GM12891 (cell line): Measurements from ENCODE around the gene EPS8.
"Not testable (repeated sequence)": the region's sequence is repeated elsewhere in the genome, so short reads cannot be mapped to it uniquely, and the experiment has no call there.

ENCODE experiments used
- DNase-seq: peaks from one replicate; pipeline ENCODE4 v3.0.0; 2011; ENCODE audit warnings: low spot score; ENCODE audit not compliant: insufficient read length
- FAIRE-seq: peaks from 2 replicates; lab custom pipeline; 2011; peaks lifted over from hg19 to GRCh38; lab: Jason Lieb, UNC
- PAX5 ChIP-seq: IDR thresholded peaks from 2 replicates; pipeline ENCODE4 v1.6.1; 2011; ENCODE audit warnings: low read length, moderate library complexity, mild to moderate bottlenecking; ENCODE audit not compliant: insufficient read depth, severe bottlenecking
- POLR2A ChIP-seq: IDR thresholded peaks from 2 replicates; pipeline ENCODE4 v1.6.1; 2011; ENCODE audit warnings: low read depth, low read length, control low read depth
- POLR2AphosphoS5 ChIP-seq: IDR thresholded peaks from 2 replicates; pipeline ENCODE4 v1.6.1; 2011; ENCODE audit warnings: low read depth, low read length, control low read depth
- POU2F2 ChIP-seq: IDR thresholded peaks from 2 replicates; pipeline ENCODE4 v1.6.1; 2011; ENCODE audit warnings: low read depth, mild to moderate bottlenecking, control low read depth, low read length, moderate library complexity
- SPI1 ChIP-seq: IDR thresholded peaks from 2 replicates; pipeline ENCODE4 v1.6.1; 2011; ENCODE audit warnings: low read depth, low read length, control low read depth
- TAF1 ChIP-seq: IDR thresholded peaks from 2 replicates; pipeline ENCODE4 v1.6.1; 2011; ENCODE audit warnings: low read depth, low read length, control low read depth

Gene EPS8

DNA sequence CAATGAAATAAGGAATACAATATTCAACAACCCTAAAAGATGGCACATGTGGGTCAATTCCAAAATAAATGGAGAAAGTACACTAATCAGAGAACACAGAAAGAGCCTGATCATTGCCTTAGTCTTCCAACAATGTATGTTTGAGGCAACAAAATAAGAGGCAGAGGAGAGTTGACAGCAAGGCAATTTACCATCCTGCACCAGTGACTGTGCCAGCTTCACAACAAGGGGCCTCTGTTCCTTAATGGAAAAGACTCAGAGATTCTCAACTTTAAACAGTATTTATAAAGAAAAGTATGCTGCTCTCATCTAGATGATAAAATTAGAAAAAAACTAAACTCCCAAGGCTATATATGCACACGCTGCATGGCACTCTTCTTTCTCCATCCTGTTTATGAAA lies 25.9 kb downstream of the EPS8 start:
- no peak for TF ChIP-seq POU2F2
- no peak for TF ChIP-seq POLR2AphosphoS5
- TF ChIP-seq PAX5, result no peak
- TF ChIP-seq POLR2A, result no peak
- no peak for TF ChIP-seq TAF1
- no peak for TF ChIP-seq SPI1
- DNase-seq (no peak), FAIRE-seq (no peak)

DNA sequence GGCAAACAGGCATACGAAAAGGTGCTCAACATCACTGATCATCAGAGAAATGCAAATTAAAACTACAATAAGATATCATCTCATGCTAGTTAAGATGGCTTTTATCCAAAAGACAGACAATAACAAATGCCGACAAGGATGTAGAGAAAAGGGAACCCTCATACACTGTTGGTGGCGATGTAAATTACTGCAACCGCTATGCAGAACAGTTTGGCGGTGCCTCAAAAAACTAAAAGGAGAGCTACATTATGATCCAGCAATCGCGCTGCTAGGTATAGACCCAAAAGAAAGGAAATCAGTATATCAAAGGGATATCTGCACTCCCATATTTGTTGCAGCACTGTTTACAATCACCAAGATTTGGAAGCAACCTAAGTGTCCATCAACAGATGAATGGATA lies 27.0 kb downstream of the EPS8 start:
- DNase-seq, FAIRE-seq: not testable (repeated sequence)

DNA sequence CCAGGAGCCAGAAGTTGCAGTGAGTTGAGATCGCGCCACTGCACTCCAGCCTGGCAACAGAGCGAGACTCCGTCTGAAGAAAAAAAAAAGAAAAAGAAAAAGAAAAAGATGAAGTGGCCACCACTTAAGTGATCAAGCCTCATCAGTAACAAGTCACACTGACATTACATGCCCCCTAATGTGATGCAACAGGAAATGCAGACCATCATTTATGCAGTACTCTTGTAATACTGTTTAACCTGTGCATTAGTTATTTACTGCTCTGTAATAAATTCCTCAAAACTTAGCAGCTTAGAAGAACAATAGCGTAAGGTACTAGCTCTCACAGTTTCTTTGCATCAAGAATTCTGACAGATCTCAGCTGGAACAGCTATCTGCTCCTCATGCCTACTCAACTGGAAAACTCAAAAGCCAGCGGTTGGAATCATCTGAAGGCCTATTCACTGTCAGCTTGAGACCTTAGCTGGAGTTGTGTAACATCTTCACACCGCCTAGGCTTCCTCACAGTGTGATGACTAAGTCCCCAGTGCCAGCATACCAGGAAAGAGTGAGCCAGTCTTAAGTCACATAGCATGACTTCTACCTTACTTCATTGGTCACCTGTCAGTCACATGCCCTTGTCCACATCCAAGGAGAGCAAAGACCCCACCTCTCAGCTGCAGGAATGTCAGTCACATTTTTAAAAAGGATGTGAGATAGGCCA lies 31.5 kb downstream of the EPS8 start:
- no peak for TF ChIP-seq TAF1
- no peak for TF ChIP-seq POLR2A
- no peak for TF ChIP-seq PAX5
- TF ChIP-seq POLR2AphosphoS5, result no peak
- TF ChIP-seq POU2F2, result no peak
- no peak for TF ChIP-seq SPI1
- FAIRE-seq, result no peak
- no peak for DNase-seq

DNA sequence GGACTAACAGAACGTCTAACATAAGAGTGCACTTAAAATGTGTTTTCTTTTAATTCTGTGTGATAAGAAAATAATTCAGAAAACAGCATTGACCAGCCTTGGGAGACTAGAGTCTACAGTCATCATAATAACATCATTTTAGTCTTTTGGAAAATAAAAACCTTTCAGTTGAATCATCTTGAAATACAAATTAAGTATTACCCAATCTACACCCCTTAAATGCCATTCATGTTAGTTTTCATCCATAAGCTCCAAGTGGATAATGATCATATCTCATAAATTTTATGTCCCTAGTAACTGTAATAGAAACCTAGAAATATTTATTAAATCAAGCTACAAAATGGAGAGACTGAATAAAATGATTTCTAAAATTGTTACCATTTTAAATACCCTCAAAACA lies 32.4 kb downstream of the EPS8 start:
- DNase-seq (no peak), FAIRE-seq (no peak)
- no peak for TF ChIP-seq TAF1
- no peak for TF ChIP-seq POLR2A
- TF ChIP-seq POU2F2, result no peak
- no peak for TF ChIP-seq POLR2AphosphoS5
- no peak for TF ChIP-seq PAX5
- TF ChIP-seq SPI1, result no peak

DNA sequence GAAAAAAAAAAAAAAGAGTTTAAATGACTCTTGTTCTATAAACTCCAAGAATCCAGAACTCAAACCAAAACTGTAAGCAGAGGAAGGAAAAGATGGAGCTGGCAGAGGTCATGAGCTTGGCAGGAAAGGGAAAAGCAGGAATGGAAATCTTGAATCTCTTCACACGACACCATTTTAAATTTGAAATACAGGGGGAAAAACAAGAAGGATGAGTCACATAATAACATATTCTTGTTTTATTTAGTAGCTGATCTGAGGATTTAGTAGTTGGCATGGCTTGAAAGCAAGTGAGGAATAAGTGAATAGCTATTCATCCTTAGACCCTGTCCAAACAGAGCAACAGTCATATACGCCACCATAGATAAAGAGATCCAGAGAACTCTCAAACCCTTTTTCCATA lies 35.0 kb downstream of the EPS8 start:
- TF ChIP-seq SPI1 (no peak), POLR2AphosphoS5 (no peak), POLR2A (no peak), TAF1 (no peak), POU2F2 (no peak), PAX5 (no peak)
- DNase-seq (no peak), FAIRE-seq (no peak)

DNA sequence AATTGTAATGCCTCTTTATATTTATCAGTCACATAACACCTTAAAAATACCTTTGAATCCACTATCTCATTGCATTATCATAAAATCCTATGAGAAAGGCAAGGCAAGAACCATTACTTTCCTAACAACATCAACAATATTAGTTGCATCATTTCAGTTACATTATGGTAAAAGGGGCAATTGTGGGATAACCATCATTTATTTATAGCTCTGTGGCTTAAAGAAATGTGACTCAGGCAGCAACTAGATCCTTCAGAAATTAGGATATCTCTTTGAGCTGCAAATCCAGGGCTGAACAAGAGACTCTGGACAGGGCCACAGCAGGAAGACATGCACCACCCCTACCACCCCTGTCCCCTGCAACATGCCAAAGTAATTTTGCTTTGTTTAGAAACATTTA lies 36.4 kb downstream of the EPS8 start:
- no peak for TF ChIP-seq PAX5
- no peak for TF ChIP-seq SPI1
- TF ChIP-seq POLR2AphosphoS5, result no peak
- no peak for TF ChIP-seq POU2F2
- TF ChIP-seq POLR2A, result no peak
- TF ChIP-seq TAF1, result no peak
- DNase-seq, result no peak

DNA sequence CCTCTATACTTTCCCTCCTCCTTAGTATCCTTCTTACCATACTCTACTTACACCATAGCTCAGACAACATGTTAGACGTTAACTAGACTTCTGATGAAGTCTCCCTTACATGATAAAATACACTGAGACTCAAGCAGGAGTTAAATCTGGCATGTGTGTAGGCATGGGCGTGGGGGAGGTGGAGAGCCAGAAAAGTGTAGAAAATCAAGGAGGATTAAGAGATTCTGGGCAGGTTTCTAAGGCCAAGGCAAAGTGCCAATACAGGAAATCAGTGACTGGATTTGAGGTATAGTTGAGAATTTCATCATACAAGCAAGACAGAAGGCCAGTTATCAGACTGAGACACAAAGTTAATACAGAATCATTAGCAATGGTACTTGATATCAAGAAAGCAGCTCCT lies 37.4 kb downstream of the EPS8 start:
- TF ChIP-seq TAF1 (no peak), POU2F2 (no peak), SPI1 (no peak), PAX5 (no peak), POLR2A (no peak), POLR2AphosphoS5 (no peak)
- FAIRE-seq, result no peak
- no peak for DNase-seq

More for the DNA sequence above, 36.4 kb downstream of the EPS8 start:
- FAIRE-seq, result no peak

DNA sequence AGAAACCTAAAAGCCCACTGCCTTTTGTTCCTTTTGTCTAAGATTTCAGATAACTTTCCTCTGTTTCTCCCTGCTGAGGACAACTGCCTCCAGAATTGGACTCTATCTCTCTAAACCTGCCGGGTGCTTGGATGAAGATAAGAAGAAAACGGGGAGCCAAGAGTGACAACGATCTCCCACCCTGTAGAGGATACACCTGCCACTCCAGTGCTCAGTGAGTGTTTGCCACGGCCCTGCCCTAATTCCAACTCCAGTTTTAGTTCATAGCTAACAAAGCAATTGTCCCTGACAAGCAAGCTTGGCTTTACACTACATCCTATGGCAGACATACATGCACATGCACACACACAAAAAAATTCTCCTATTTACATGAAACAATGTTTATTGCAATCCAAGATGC lies 39.3 kb downstream of the EPS8 start:
- DNase-seq (no peak), FAIRE-seq (no peak)
- TF ChIP-seq POLR2A, result no peak
- TF ChIP-seq TAF1, result no peak
- TF ChIP-seq POLR2AphosphoS5, result no peak
- TF ChIP-seq POU2F2, result no peak
- no peak for TF ChIP-seq SPI1
- TF ChIP-seq PAX5, result no peak

DNA sequence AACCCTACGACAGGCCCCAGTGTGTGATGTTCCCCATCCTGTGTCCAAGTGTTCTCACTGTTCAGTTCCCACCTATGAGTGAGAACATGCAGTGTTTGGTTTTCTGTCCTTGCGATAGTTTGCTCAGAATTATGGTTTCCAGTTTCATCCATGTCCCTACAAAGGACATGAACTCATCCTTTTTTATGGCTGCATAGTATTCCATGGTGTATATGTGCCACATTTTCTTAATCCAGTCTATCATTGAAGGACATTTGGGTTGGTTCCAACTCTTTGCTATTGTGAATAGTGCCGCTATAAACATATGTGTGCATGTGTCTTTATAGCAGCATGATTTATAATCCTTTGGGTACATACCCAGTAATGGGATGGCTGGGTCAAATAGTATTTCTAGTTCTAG lies 47.3 kb downstream of the EPS8 start:
- FAIRE-seq, DNase-seq: not testable (repeated sequence)

DNA sequence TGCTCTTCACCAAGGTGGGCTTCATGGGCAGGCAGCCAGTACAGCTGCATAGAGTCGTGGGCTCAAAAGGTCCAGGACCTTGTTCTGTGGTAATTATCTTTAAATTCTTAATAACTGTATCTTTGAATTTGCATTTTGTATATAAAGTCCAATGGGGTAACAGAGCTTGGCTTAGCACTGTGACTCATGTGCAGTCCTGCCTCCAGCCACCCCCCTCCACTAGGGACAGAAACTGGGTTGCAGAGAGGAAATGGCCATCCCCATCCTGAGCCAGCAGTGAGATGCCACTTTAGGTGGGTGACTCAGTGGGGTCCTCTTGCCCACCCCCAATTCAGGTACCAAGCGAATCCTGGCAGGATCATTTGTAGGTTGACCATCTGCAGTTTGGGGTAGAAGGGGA lies 48.1 kb downstream of the EPS8 start:
- DNase-seq (no peak), FAIRE-seq (no peak)
- TF ChIP-seq PAX5 (no peak), TAF1 (no peak), POLR2AphosphoS5 (no peak), SPI1 (no peak), POU2F2 (no peak), POLR2A (no peak)

DNA sequence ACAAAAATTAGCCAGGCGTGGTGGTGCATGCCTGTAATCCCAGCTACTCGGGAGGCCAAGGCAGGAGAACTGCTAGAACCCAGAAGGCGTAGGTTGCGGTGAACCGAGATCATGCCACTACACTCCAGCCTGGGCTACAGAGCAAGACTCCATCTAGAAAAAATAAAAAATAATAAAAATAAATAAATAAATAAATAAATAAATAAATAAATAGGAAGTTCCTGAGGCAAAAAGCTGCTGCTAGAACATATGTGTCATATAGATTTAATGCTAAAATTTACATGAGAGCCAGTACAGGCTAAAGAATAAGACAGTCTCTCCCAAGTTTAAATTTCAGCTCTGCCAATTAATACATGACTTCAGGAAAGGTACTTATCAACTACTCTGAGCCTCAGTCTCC lies 48.8 kb downstream of the EPS8 start:
- FAIRE-seq, DNase-seq: not testable (repeated sequence)
